ENCODE data around the gene MAGI2.
"Not testable (repeated sequence)": the region's sequence is repeated elsewhere in the genome, so short reads cannot be mapped to it uniquely, and the experiment has no call there.

The MAGI2 gene

DNA sequence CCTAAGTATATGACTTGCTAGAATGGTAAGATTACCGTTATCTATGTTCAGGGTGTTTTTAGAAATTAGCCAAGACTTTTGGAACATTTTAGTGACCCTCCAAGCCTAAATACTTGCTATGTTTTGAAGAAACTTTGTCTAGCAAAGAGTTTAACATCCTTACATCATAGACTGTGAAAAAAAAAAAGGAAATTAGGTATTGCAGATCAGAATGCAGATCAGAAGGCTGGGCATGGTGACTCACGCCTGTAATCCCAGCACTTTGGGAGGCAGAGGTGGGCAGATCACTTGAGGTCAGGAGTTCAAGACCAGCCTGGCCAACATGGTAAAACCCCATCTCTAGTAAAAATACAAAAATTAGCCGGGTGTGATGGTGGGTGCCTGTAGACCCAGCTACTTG, 10.7 kb downstream of the MAGI2 start:
- not testable (repeated sequence) for DNase-seq

DNA sequence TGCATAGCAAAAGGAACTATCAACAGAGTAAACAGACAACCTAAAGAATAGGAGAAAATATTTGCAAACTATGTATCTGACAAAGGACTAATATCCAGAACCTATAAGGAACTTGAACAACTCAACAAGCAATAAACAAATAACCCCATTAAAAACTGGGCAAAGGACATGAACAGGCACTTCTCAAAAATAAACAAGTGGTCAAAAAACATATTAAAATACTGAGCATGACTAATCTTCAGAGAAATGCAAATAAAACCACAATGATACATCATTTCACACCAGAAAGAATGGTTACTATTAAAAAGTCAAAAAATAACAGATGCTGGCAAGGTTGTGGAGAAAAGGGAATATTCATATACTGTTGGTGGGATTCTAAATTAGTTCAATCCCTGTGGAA, 17.1 kb downstream of the MAGI2 start:
- DNase-seq = no peak

DNA sequence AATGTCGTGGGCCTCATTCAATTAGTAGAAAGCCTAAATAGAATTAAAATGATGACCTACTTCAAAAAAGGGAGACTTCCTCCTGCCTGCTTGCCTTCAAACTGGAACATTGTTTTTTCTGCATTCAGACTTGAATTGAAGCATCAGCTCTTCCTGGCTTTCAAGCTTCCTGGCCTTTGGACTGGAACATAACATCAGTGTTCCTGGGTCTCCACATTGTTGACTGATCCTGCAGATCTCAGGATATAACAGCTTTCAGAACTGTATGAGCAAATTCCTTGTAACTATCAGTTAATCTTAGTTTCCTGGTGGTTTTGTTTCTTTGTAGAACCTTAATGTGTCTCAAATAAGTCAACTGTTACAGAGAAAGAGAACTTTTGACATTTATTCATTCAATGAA, 18.6 kb downstream of the MAGI2 start:
- DNase-seq = no peak

- no peak for DNase-seq
These were observed 19.4 kb downstream of the MAGI2 start for GRCh38 chr7:79434098-79434497.

DNA sequence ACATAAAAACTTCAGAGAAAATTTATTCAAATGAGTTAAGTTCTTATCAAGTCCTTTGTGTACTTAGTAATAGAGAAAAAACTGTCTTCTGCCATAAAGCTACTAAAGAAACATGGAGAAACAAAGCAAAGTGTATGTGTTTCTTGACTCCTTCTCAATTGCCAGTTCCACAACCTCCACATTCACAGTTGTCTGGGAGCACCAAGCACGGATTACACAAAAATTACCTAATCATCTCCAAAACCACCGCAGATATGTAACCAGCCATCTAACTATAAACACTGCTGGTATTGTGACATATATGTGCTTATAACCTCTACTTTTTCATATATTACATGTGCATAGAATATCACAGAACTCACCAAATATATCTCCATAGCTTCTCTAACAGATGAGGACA, 23.1 kb downstream of the MAGI2 start:
- DNase-seq = no peak

GRCh38 chr7:79425665-79426064, 27.8 kb downstream of the MAGI2 start:
- no peak for DNase-seq

DNA sequence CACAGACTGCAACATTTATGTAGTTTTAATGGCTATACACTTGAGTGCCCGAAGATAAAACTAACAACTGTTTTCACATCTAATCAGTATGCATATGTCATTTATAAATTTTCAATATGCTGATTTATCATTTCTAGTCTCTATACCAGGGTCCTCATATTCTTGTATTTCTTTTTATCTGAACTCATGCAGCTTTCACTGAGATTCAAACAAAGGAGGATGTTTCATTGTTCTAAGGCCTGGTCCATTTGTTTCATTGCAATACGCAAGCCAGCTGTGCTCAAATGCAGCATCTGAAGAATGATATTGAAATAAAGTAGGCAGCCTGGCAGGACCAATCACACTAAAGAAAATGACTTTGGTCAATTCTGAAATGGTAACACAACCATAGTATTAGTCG, 31.7 kb downstream of the MAGI2 start:
- no peak for DNase-seq

DNA sequence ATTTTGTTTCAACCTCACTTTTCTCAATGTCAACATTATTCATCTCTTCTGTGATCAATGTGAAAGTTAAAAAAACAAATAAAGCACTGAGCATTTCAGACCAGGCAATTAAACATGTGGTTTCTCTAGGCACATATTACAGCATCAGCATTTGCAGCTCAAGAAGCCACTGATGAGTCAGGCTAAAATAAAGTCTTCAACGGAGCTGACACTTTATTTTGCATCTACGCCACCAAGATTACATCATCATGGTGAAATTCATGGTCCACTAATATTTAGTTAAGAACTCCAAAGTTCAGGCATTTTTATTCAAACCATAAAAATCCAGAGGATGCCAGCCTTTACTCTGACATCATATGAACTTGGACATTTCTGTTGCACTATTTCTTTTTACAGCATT, 33.0 kb downstream of the MAGI2 start:
- DNase-seq = no peak

- DNase-seq = no peak
These were observed 38.6 kb downstream of the MAGI2 start for GRCh38 chr7:79414910-79415309.

- no peak for DNase-seq
These were observed 40.6 kb downstream of the MAGI2 start for GRCh38 chr7:79412915-79413314.

GRCh38 chr7:79412438-79412837, 41.0 kb downstream of the MAGI2 start:
- DNase-seq = no peak

DNA sequence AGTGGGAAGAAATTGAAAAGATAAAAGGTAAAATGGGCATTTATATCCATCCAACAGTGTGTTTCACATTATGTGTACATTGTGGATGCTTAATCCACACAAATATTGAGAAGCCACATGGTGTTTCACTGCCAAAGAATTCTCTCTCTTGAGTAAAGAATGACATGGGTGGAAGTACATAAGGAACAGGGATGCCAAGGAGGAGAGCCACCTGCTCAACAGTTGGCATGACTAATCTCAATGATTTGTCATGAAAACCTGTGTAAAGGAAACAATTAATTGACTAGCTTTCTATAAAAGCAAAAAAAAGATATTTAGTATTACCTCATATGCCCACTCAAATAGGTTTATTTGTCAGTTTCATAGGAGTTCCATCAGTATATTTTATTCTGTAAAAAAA, 43.1 kb downstream of the MAGI2 start:
- DNase-seq = no peak

GRCh38 chr7:79407351-79407750, 46.1 kb downstream of the MAGI2 start:
- DNase-seq = no peak

DNA sequence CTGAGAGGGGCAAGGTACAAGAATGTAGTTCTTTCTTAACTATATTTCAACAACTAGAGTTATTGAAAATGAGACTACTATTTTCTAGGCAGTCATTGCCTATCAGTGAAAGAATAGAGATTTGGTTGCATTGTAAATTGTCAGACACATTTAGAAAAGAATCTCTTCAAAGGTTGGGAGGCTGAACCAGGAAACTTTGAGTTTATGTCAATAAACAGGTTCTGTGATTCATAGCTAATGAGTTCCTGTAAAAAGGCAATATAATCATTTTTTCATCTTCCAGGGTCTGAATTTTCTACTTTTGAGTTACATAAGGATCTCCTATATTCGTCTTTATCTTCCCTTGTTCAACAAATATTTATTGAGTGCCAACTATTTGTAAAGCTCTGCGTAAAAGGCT, 47.1 kb downstream of the MAGI2 start:
- no peak for DNase-seq

GRCh38 chr7:79405368-79405767, 48.1 kb downstream of the MAGI2 start:
- DNase-seq = no peak

DNA sequence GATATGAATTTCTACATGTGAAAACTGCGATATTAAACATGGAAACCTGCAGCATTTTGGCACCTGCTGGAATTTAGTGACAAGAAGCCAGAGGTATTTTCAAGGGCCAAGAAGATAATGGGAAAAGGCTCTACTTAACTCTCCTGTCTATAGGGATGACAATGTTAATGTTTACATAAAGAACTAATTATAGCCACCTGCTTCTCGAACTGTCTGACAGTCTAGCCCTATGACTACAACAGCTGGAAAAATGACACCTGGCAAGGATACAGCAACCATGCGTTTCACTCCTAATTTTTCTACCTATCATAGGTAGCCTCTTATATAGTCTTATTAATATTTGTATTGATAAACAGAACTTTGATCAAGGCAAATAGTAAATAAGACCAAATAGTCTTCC, 49.6 kb downstream of the MAGI2 start:
- no peak for DNase-seq

GRCh38 chr7:79403451-79403850, 50.0 kb downstream of the MAGI2 start:
- no peak for DNase-seq

- DNase-seq = no peak
These were observed 52.2 kb downstream of the MAGI2 start for GRCh38 chr7:79401254-79401653.

GRCh38 chr7:79400222-79400621, 53.2 kb downstream of the MAGI2 start:
- DNase-seq = no peak

DNA sequence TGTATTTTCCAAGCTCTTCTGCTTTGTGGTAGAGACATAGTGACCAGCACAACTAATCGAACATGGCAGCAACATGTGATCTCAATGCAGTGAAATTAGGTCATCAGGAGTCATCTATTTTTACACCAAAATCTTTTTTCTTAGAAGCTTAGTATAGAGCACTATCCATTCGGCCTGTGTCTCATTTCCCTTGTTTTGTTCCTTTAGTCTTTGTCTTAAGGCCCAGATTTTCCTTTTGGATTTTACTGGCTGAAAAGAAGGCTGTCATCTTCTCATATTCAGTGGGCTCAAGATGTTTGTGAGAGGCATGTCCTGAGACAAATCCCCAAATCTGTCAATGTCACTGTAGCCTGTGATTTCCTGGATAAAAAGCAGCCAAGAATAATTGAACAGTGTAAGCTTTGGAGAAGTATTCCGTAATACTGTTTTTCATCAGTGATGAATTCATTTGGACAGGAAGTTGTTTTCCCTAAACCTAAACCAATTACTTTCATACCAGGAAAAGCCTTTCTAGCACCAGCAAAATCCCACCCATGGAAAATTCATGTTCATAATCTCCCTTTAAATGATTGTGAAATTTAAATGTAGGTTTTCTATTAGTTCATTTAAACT, 55.2 kb downstream of the MAGI2 start:
- DNase-seq = no peak

DNA sequence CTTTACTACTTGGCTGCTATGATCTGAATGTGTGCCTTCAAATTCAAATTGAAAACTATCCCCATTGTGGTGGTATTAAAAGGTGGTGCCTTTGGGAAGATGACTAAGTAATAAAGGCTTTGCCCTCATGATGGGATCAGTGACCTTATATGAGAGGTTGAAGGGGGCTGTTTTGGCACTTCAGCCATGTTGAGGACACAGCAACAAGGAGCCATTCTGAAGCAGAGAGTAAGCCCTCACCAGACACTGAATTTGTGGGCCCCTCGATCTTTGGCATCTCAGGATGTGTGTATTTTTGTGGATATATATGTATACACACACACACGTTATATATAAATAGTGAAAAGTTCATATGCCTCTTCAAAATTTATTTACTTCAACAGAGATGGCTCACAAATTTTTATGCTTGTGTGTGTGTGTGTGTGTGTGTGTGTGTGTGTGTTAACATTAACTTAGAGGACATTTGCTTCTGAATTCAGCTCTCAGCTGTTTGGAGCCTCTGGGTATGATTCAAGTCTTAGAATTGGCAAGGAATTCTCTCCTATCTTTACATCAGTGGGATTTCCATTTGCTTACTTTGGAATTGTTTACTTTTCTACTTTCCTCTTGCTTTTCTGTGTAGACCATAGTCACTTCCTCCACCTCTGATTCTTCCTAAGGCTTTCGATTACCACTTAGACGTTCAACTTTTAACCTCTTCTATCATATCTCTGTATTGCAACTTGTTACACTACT, 66.6 kb downstream of the MAGI2 start:
- DNase-seq = no peak

DNA sequence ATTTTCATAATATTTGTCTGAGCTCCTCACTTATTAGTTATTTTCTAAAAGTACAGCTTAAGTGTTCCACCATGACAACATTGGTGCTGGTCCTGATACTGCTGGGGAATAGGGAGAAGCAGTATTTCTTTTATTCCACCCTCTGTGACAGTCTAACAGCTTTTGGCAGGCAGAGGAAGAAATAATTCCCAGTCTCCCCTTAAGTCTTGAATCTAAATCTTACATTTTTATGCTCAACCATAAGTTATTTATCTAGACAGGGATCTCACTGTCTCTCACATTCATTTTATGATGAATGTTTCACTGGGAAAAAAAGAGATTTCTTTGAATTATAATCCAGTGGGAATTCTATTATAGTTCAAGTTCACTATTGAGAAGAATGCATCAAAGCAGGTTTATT, 71.5 kb downstream of the MAGI2 start:
- no peak for DNase-seq

GRCh38 chr7:79377097-79377496, 76.4 kb downstream of the MAGI2 start:
- DNase-seq = no peak

DNA sequence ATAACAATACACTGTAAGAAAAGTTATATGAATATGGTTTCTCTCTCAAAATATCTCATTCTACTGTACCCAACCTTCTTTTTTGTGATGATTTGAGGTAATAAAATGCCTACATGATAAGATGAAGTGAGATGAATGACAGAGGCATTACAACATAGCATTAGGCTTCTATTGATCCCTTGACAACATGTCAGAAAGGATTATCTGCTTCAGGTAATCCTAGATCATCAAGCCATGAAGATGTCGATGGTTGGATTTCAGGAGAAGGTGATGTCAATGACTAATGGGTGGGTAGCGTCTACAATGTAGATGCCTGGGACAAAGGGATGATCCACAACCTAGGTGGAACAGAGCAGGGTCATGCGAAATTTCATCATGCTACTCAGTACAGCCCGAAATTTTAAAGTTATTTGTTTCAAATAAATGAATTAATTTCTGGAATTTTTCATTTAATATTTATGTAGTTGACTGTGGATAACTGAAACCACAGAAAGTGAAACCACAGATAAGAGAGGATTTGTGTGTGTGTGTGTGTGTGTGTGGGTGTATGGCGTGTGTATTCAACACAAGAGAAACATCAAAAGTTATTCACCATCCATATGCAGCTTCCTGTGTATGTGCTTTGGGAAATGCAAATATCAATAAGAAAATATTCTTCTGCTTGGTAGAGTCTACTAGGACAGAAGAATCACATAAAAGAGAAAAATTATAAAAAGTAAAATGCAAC, 77.0 kb downstream of the MAGI2 start:
- no peak for DNase-seq
